ENCODE results near the gene HP1BP3.

DNA sequence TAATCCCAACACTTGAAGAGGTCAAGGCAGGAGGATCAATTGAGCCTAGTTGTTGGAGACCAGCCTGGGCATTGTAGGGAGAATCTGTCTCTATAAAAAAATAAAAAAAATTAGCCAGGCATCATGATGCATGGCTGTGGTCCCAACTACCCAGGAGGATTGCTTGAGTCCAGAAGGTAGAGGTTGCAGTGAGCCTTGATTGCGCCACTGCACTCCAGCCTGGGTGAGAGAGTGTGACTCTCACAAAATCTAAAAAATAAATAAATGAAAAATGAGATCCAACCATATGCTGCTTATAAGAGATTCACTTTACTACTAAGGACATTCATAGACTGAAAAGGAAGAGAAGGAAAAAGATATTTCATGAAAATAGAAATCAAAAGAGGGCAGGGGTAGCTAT lies 47.1 kb upstream of the HP1BP3 start:
- no peak for TF ChIP-seq TEAD4 (IDR thresholded peaks at IDR 0.05)
- TF ChIP-seq RAD21 (IDR thresholded peaks at IDR 0.05; ENCODE audit: low read depth), result no peak
- TF ChIP-seq, protein P1, sequence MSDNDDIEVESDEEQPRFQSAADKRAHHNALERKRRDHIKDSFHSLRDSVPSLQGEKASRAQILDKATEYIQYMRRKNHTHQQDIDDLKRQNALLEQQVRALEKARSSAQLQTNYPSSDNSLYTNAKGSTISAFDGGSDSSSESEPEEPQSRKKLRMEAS (IDR thresholded peaks at IDR 0.05), result no peak
- no peak for TF ChIP-seq TAF1 (IDR thresholded peaks at IDR 0.05; ENCODE audit: low read depth)
- TF ChIP-seq, protein P2, sequence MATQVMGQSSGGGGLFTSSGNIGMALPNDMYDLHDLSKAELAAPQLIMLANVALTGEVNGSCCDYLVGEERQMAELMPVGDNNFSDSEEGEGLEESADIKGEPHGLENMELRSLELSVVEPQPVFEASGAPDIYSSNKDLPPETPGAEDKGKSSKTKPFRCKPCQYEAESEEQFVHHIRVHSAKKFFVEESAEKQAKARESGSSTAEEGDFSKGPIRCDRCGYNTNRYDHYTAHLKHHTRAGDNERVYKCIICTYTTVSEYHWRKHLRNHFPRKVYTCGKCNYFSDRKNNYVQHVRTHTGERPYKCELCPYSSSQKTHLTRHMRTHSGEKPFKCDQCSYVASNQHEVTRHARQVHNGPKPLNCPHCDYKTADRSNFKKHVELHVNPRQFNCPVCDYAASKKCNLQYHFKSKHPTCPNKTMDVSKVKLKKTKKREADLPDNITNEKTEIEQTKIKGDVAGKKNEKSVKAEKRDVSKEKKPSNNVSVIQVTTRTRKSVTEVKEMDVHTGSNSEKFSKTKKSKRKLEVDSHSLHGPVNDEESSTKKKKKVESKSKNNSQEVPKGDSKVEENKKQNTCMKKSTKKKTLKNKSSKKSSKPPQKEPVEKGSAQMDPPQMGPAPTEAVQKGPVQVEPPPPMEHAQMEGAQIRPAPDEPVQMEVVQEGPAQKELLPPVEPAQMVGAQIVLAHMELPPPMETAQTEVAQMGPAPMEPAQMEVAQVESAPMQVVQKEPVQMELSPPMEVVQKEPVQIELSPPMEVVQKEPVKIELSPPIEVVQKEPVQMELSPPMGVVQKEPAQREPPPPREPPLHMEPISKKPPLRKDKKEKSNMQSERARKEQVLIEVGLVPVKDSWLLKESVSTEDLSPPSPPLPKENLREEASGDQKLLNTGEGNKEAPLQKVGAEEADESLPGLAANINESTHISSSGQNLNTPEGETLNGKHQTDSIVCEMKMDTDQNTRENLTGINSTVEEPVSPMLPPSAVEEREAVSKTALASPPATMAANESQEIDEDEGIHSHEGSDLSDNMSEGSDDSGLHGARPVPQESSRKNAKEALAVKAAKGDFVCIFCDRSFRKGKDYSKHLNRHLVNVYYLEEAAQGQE (IDR thresholded peaks at IDR 0.05; ENCODE audit: low read depth), result no peak
- no peak for TF ChIP-seq YY1 (IDR thresholded peaks at IDR 0.05; ENCODE audit: low read depth)
- TF ChIP-seq CEBPB (IDR thresholded peaks at IDR 0.05), result no peak
- no peak for TF ChIP-seq EP300 (IDR thresholded peaks at IDR 0.05; ENCODE audit: borderline replicate concordance)
- TF ChIP-seq TCF12 (IDR thresholded peaks at IDR 0.05; ENCODE audit: low read depth), result no peak
- TF ChIP-seq ZBTB7A (IDR thresholded peaks at IDR 0.05; ENCODE audit: low read depth), result no peak
- TF ChIP-seq, protein P3, sequence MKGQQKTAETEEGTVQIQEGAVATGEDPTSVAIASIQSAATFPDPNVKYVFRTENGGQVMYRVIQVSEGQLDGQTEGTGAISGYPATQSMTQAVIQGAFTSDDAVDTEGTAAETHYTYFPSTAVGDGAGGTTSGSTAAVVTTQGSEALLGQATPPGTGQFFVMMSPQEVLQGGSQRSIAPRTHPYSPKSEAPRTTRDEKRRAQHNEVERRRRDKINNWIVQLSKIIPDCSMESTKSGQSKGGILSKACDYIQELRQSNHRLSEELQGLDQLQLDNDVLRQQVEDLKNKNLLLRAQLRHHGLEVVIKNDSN (IDR thresholded peaks at IDR 0.05), result no peak
- TF ChIP-seq FOXM1 (IDR thresholded peaks at IDR 0.05; ENCODE audit: borderline replicate concordance, low read depth), result no peak
- TF ChIP-seq EGR1 (IDR thresholded peaks at IDR 0.05), result no peak
